ENCODE results near the gene BTG2. TPM values are rescaled to one million over a fixed set of nuclear protein-coding genes. Genes with fewer than 3 reads are reported as not detected.
"Not testable (repeated sequence)": the region's sequence is repeated elsewhere in the genome, so short reads cannot be mapped to it uniquely, and the experiment has no call there.

BTG2 gene
- total RNA-seq, 2 donors from 2014 or later: 132 to 254 TPM

GRCh38 chr1:203291201-203292096 is 13.9 kb upstream of the BTG2 start:
- peaks cover 0 to 51% of the 10 kb centered on the region in 2 donors for H3K4me1 ChIP-seq
- H3K4me3 ChIP-seq: no peak overlapping the region
- no peaks in the 10 kb centered on the region for H3K27me3 ChIP-seq
- H3K9me3 ChIP-seq: no peaks in the 10 kb centered on the region
- H3K27ac ChIP-seq: peak overlapping the region; percentile 96 to 98
- H3K36me3 ChIP-seq: no peaks in the 10 kb centered on the region
- no peak for DNase-seq (ENCODE audit: low spot score)
- no peak for TF ChIP-seq CTCF (IDR thresholded peaks at IDR 0.05)

- Histone ChIP-seq H3K4me1 (peaks cover 0 to 8% of the 10 kb centered on the region in 2 donors), H3K36me3 (no peaks in the 10 kb centered on the region), H3K9me3 (no peaks in the 10 kb centered on the region), H3K4me3 (no peak overlapping the region), H3K27ac (no peak overlapping the region), H3K27me3 (no peaks in the 10 kb centered on the region)
- TF ChIP-seq CTCF (IDR thresholded peaks at IDR 0.05): no peak
- DNase-seq (ENCODE audit: low spot score): no peak
Measured at GRCh38 chr1:203295796-203296195, 9.5 kb upstream of the BTG2 start.

- H3K9me3 ChIP-seq: no peaks in the 10 kb centered on the region
- H3K4me1 ChIP-seq: no peaks in the 10 kb centered on the region
- no peaks in the 10 kb centered on the region for H3K36me3 ChIP-seq
- TF ChIP-seq CTCF (IDR thresholded peaks at IDR 0.05): no peak
- H3K27me3 ChIP-seq: no peaks in the 10 kb centered on the region
- H3K27ac ChIP-seq: no peak overlapping the region
- no peak for DNase-seq (ENCODE audit: low spot score)
- H3K4me3 ChIP-seq: no peak overlapping the region
Measured at GRCh38 chr1:203296460-203297073, 8.8 kb upstream of the BTG2 start.

GRCh38 chr1:203299169-203299568 is 6.2 kb upstream of the BTG2 start:
- Histone ChIP-seq H3K36me3 (no peaks in the 10 kb centered on the region), H3K27ac (no peak overlapping the region), H3K4me3 (no peak overlapping the region), H3K9me3 (no peaks in the 10 kb centered on the region), H3K4me1 (peaks cover 0 to under 1% of the 10 kb centered on the region in 2 donors), H3K27me3 (no peaks in the 10 kb centered on the region)
- TF ChIP-seq CTCF (IDR thresholded peaks at IDR 0.05): no peak
- no peak for DNase-seq (ENCODE audit: low spot score)

- not testable (repeated sequence) for DNase-seq (ENCODE audit: low spot score); H3K4me3 ChIP-seq; H3K9me3 ChIP-seq; H3K4me1 ChIP-seq; H3K36me3 ChIP-seq; H3K27me3 ChIP-seq
- H3K27ac ChIP-seq: peak overlapping the region; percentile 63 to 70
Measured at GRCh38 chr1:203299719-203300429, 5.4 kb upstream of the BTG2 start.
